SIG-M5 (cell line): ENCODE measurements around the gene CYFIP1.
A peak's percentile ranks its signal among the peaks of the same experiment; 100 is the strongest.
"Not testable (repeated sequence)": the region's sequence is repeated elsewhere in the genome, so short reads cannot be mapped to it uniquely, and the experiment has no call there.

Source experiments
- DNase-seq: peaks from one replicate; lab custom pipeline; 2025; lab: John Stamatoyannopoulos, UW

CYFIP1 gene

DNA sequence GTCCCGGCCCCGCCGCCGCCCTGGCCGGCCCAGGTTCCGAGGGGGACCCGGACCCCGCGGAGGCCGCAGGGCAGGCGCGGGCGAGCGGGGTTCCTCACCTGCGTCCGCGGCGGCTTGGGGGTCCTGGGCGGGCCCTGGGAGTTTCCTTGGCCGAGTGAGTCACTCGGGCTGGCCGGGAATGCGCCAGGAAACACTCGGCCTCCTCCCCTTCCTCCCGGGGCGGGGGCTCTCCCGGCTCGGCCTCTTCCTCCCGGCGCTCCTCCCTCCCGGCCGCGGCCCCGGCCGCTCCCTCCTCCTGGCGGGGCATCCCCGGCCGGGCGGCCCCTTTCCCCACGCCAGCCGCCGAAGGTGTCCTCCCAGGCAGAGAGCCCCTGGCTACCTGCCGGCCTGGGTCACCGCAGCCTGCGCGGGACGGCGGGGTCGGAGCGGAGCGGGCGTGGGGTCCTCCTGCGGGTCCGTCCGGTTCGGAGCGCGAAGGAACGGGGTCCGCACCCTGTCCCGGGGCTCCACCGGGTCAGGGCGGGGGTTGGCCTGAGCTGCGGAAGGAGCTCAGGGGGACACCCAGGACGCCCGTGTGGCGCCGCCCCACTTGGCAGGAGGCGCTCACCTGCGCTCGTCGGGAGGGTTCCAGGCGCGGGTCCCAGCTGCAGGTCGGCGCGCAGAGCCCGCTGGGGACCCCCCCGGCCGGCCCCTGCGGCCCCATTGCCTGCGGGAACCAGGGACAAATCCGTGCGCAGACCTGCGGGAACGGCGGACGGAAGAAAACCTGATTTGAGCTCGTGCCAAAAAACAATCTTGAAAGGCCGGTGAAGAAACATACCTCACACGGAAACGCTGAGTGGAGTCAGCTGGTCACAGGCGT, at the start of gene CYFIP1:
TSS of gene CYFIP1 (minus strand) at position 180 of the 862 bp plus-strand sequence. CDS start 33,083 bp downstream, outside the sequence.
- DNase-seq, result no peak

DNA sequence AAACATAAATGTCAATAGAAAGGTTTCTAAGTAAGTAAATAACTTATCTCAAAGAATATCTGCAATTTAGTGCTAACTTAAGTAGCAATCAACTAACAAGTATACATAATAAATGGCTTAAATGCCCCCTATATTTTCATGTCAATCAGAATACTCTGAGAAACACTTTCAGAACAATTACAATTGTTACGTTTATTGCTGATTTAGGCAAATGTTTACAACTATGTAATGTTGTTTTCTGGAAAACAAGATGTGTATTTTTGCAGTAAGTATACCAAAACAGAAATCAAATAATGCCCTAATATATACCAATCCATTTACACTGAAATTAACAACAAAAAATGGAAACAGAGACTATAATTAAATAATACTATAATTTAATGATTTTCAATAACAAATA, 46.0 kb upstream of the CYFIP1 start:
- DNase-seq, result no peak

DNA sequence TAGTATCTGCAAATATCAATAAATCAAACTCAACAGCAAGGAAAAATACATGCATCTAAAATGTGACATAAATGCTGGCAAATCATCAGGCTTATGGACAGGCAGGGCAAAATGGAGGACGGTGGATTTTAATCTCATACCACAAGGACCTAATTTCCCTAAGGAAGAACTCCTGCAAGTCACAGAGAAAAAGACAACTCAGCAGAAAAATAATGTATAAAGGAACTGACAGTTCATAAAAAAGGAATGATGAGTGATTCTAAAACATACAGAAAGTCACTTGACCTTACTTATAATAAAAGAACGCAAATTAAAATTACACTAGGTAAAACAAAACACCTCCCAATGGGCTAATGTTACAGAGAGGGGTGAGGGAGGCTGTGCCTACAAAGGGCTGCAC, 42.0 kb upstream of the CYFIP1 start:
- no peak for DNase-seq

DNA sequence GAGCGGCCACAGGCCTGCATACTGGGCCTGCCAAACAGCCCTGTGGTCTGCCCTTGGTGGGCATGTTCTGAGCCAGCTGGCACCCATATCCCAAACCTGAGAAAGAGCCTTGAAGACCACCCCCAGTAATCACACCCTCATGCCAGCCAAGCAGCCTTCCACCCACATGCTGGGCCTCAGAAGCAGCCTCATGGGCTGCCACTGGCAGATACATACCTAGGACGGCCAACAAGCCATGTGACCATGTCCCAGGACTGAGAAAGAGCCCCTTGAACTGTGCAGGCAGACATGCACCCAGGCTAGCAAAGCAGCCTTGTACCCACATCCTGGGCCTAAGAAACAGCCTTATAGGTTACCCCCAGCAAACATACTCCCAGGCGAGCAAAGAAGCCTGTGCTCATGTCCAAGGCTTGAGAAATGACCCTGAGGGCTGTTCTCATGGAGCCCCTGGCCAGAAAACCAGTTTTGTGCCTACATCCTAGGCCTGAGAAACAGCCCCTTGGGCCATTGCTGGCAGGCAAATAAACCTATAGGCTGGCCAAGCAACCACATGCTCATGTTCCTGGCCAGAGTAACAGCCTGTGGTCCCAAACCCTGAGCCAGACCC, 34.3 kb upstream of the CYFIP1 start:
- DNase-seq, result no peak

DNA sequence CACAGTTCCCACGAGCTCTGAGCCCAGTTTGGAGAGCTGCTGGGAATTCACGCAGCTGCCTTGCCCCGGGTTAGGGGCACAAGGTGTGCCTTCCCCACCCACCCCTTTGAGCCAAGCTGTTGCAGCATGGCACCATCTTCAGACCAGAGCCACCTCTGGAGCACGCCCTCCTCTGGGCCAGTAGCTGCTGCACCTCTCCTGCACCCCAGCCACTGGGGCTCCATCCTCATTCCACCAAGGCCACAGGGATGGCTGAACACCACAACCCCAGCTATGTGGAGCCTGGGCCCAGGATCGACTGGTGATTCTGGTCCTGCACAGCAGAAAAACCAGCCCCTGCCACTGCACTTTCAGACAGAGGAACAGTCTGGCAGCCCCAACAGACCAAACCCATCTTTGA, 33.5 kb upstream of the CYFIP1 start:
- no peak for DNase-seq

DNA sequence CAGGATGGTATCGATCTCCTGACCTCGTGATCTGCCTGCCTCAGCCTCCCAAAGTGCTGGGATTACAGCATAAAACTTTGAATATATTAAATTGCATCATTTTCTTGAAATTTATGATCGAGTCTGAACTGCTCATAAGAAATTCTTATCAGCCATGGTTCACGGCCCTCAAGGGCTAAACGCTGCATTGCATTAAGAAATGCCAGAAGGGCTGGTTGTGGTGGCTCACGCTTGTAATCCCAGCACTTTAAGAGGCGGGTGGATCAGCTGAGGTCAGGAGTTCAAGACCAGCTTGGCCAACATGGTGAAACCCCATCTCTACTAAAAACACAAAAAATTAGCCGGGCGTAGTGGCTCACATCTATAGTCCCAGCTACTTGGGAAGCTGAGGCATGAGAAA, 32.4 kb upstream of the CYFIP1 start:
- DNase-seq, result not testable (repeated sequence)

DNA sequence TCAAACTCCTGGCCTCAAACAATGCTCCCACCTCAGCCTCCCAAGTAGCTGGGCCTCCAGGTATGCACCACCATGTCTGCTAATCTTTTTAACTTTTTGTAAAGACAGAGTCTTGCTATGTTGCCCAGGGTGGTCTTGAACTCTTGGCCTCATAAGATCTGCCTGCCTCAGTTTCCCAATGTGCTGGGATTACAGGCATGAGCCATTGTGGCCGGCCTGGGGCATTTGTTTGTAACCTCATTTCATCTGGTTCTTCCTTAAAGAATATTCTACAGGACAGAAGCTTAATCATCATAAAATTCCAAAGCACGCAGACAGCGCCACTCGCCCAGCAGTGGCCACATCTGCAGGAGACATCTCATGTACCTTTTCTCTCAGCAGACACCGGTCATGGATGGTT, 23.6 kb upstream of the CYFIP1 start:
- DNase-seq, result no peak

DNA sequence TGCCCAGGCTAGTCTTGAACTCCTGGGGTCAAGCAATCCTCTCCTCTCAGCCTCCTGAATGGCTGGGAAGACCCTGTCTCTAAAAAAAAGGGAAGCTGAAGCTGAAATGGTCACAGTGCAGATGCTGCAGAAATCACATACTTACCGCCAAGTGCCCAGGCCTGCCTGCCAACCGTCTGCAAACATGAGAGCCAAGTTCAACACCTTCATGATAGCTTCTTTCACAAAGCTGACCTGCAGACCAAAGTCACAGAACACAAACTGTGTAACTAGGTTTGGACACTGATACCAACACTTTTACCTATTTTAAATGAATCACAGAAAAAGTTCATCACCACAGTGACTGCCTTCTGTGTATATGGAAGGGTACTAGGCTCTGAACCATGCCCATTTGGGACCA, 22.8 kb upstream of the CYFIP1 start:
- DNase-seq, result no peak

DNA sequence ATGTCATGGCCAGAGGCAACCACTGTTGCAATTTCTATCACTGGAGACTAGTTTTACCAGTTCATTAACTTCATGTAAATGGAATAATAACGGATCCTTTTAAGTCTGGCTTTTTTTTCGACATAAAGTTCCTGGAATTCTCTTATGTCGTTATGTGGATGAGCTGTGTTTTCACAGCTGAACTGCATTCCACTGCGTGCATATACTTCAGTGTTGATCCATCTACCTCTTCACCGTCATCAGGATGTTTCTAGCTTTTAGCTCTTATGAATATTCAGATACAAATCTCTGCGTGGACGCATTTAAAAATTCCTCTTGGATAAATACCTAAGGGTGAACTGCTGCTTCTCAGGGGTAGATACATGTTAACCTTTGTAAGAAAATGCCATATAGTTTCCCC, 15.6 kb upstream of the CYFIP1 start:
- no peak for DNase-seq

DNA sequence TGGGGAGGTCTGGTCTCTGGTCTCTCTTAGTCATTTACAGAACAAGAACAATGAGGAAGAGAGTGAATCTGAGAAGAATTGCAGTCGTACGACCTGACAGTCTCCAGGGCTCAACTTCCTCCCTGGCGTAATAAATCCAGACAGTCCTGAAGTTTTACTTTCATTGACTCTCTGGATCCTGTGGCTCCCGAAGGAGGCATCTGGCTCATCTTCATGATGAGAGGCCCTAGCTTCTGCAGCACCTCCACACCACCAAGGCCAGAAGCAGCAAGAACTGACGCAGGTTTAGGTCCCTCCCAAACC, 11.8 kb upstream of the CYFIP1 start:
- no peak for DNase-seq

DNA sequence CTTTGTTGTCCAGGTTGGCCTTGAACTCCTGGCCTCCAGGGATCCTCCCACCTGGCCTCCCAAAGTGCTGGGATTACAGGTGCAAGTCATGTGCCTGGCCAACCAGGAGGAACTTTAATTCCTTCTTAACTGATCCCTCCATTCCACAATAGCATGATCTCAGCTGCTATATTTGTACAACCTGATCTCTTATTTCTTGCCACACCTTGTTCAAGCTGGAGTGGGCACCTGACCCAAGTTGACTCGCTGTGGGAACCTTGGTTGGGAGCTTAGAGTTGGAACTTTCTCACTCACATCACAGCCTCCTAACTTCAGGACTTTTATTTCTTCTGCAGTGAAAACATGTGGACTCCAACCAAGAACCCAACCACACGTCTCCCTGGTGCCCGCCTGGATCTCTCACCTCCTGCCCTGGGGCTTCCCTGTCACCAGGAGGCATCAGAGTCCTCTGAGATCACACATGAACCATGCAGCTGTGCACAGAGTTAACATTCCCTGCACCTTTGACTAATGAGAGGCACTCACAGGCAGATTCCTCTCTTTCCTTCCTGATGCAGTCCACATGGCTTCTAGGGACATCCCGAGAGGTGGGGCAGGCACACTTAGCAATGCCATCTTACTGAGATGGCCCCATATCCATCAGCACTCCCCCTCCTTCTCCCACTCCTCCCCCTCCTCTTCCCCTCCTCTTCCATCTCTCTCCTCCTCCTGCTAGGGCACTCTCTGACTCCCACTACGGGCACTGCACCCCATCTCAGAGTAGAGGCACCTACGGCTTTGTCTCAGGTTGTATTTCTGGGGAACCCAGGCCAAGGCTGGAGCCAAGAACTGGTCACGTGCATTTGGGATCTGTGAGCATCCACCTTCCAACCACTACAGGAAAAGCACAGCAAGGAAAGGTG, 9.7 kb upstream of the CYFIP1 start:
- DNase-seq, result no peak

DNA sequence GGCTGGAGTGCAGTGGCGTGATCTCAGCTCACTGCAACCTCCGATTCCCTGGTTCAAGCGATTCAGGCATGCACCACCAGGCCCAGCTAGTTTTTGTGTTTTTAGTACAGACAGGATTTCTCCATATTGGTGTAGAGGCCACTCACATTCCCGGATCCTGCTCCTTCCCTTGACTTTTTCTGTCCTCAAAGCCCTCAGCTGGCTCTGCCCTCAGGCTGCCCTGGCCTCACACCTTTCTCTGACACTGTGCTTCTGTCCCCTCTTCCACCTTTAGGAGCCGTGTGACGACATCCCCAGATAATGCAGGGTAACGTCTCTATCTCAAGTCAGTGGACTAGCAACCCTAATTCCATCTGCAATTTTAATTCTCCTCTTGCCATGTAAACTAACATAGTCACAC, 8.6 kb upstream of the CYFIP1 start:
- no peak for DNase-seq

DNA sequence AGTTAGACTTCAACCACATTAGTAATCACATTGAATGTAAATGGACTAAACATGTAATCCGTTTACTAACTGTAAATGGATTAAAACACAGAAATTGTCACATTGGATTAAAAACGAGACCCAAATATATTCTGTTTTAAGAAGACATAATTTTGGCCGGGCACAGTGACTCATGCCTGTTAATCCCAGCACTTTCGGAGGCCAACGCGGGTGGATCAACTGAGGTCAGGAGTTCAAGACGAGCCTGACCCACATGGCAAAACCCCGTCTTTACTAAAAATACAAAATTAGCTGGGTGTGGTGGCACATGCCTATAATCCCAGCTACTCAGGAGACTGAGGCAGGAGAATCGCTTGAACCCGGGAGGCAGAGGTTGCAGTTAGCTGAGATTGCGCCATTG, 1.8 kb upstream of the CYFIP1 start:
- DNase-seq, result not testable (repeated sequence)

DNA sequence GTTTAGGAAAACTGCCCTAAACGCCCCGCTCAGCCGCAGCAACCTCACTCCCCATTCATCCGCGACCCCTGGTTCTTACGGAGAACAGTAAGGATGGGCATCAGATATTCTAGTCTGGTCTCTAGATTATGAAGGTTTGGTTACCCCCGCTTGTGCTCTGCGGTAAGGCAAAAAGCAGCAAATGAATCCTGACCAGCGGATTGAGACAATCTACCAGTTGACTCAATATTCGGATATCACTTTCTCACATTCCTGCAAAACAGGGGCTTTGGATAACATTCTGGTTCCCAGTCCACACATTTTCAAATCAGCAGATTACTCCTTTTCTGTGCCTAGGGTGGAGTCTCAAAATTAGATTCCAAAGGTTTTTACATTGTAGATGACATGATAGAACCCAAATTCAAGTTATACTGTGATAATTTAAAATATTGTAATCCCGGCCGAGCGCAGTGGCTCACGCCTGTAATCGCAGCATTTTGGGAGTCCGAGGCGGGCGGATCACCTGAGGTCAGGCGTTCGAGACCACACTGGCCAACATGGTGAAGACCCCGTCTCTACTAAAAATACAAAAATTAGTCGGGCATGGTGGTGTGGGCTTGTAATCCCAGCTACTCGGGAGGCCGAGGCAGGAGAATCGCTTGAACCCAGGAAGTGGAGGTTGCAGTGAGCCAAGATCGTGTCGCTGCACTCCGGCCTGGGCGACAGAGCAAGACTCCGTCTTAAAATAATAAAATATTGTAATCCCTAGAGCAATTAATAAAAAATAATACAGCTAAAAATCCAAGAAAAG, 1.1 kb upstream of the CYFIP1 start:
- DNase-seq, result no peak

DNA sequence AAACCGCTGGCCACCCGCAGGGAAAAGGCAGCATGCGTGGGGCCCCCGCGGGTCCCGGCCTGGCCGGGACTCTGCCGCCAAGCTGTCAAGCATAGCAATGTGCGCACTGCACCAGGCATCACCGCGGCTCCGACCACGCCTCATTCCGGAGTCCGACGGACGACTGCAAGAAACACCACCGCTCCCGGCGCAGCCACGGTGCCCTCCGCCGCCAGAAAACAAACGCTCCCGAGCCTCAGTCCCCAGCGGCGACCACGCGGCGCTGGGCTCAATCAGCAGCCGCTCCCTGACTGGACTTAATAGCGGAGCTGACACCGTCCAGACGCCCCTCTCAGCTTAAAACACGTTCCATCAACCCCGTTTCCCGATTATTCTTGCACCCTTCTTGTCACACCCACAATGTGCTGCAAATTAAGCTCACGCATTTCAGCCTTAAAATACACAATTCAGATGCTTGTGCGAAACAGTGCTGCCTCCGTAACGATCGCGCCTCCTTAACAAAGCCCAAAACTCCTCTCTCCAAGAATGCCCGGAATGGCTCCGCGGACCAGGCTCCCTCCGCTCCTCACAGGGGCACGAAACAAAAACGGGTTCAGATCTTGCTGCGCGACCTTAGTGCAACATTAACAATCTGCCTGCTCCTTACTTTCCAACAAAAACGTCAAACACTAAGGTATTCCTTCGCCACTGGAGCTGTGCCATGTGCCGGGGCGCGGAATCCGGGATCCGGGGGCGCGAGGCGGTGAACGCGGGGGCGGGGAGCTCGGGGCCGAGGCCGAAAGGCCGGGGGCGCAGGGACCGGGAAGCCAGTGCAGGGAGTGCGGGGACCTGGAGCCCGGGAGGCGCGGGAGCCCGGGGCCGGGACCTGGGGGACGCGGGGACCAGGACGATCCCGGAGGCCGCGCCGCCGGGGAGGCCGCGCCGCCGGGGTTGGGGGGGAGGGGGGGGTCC, 655 bp downstream of the CYFIP1 start:
- no peak for DNase-seq

DNA sequence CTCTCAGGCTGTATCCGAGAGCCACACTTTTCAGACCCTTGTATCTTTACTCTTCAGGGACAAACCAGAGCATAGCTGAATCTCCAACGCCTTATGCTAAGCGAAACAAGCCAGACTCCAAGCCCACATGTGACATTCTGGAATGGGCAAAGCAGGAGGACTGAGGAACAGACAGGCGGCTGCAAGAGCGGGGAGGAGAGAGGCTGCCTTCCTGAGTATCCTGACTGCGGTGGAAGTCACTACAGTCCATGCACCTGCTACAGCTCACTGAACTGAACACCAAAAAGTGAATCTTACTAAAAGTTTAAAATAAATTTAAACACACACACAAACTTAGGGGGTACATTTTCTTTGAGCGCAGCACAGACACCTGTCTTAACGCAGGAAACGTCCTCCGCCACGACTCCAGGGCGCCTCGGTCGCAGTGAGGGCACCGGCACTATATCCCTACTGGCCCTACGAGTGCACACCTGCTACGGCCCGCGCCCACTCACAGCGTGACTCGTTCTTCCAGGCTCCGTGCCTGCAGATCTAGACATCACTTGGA, 1.4 kb downstream of the CYFIP1 start:
- no peak for DNase-seq

DNA sequence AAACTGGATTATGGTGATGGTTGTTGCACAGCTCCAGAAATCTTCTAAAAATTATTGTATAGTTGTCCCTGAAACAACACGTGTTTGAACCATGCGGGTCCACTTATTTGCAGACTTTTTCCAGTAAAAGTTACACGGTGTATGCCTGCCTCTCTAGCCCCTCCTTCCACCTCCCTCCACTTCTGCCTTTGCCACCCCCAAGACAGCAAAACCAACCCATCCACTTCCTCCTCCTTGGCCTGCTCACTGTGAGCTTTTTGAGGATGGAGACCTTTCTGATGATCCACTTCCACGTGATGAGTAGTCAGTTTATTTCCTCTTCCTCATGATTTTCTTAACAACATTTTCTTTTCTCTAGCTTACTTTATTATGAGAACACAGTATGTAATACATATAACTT, 5.4 kb downstream of the CYFIP1 start:
- DNase-seq, result peak; percentile 41

DNA sequence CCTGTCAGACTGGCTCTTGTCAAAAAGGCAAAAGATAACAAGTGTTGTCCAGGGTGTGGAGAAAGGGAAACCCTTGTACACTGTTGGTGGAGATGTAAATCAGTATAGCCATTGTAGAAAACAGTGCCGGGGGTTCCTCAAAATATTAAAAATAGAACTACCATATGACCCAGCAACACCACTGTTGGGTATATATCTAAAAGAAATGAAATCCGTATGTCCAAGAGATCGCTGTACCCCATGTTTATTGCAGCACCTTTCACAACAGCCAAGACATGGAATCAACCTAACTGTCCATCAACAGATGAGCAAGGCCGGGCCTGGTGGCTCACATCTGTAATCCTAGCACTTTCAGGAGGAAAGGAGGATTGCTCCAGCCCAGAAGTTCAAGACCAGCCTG, 6.2 kb downstream of the CYFIP1 start:
- no peak for DNase-seq

DNA sequence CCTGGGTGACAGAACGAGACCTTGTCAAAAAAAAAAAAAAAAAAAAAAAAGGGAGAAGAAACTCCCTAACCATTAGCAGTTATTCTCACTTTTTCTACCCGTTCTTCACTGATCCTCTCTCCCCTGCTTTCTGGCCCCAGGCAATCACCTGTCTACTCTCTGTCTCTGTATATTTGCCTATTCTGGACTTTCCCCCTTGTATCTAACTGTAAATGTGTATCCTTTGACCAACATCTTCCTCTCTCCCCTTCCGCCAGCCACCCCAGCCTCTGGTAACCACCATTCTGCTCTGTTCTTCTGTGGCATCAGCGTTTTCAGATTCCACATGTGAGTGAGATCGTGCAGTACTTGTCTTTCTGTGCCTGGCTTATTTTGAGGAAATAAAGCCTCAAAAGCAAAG, 6.9 kb downstream of the CYFIP1 start:
- DNase-seq, result no peak

DNA sequence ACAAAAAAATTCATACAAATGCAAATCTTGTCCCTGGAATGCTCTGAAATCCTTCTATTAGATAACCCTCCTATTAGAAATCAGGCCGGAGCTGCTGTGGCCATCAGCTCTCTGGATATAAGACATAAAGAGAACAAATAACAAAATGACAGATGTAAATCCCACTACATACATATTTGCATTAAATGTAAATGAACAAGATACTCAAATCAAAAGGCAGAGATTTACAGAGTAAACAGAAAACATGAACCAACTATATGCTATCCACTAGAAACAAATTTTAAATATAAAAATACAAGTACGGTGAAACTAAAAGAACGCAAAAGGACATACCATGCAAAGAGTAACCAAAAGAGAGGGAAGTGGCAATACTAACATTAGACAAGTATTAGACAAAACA, 10.7 kb downstream of the CYFIP1 start:
- no peak for DNase-seq

DNA sequence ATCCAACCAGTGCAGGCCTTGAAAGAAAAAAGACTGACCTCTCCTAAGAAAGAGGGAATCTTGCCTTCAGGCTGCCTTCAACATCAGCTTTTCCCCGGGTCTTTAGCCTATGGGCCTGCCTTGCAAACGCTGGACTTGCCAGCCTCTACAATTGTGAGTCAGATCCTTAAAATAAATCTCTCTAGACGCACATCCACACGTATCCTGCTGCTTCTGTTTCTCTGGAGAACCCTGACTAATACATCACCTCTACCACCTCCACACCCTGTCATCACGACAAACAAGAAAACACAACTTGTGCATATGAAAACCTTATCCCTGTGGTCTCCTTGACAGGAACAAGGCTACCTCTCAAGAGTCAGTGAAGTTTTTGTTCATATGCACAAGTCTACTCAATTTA, 11.8 kb downstream of the CYFIP1 start:
- DNase-seq, result no peak
